Left forelimb (tissue), 1 donor: Measurements from ENCODE around the gene TGFBR2.

ENCODE experiments used
- DNase-seq: peaks from one replicate; pipeline ENCODE4 v3.0.0-alpha.2; 2018; ENCODE audit warnings: low spot score

TGFBR2 gene

GRCh38 chr3:30719536-30719935 lies 113.1 kb downstream of the TGFBR2 start:
- no peak for DNase-seq

GRCh38 chr3:30720586-30721313 lies 114.3 kb downstream of the TGFBR2 start:
- no peak for DNase-seq

- no peak for DNase-seq
These were observed 114.9 kb downstream of the TGFBR2 start for GRCh38 chr3:30721314-30721634.

- no peak for DNase-seq
These were observed 116.8 kb downstream of the TGFBR2 start for GRCh38 chr3:30723211-30723610.

- no peak for DNase-seq
These were observed 118.5 kb downstream of the TGFBR2 start for GRCh38 chr3:30724863-30725262.

GRCh38 chr3:30728143-30728542 lies 121.7 kb downstream of the TGFBR2 start:
- DNase-seq: no peak

- DNase-seq: no peak
These were observed 123.1 kb downstream of the TGFBR2 start for GRCh38 chr3:30729512-30729911.

GRCh38 chr3:30729936-30730335 lies 123.5 kb downstream of the TGFBR2 start:
- no peak for DNase-seq

GRCh38 chr3:30730967-30731366 lies 124.6 kb downstream of the TGFBR2 start:
- DNase-seq: no peak

- DNase-seq: no peak
These were observed 126.8 kb downstream of the TGFBR2 start for GRCh38 chr3:30733209-30733608.

- no peak for DNase-seq
These were observed 127.3 kb downstream of the TGFBR2 start for GRCh38 chr3:30733696-30734095.

GRCh38 chr3:30737743-30738499 lies 131.5 kb downstream of the TGFBR2 start:
- no peak for DNase-seq

GRCh38 chr3:30738605-30739004 lies 132.2 kb downstream of the TGFBR2 start:
- no peak for DNase-seq

GRCh38 chr3:30741889-30742288 lies 135.5 kb downstream of the TGFBR2 start:
- no peak for DNase-seq

GRCh38 chr3:30742796-30743619 lies 136.6 kb downstream of the TGFBR2 start:
- no peak for DNase-seq
